Tibial artery (tissue), 4 donors: Measurements from ENCODE around the gene PIGP.

Experiments used
- DNase-seq, 2 donors: peaks; one replicate each; pipeline ENCODE4 v3.0.0-alpha.2; 2019
- H3K27ac ChIP-seq, 2 donors: fragments of 200-600 bp; sonication (generic) in 1 of 2; 1 replicate in 1 of 2; 2 replicates in 1 of 2; pipeline ENCODE4 v1.5.1; 2018 to 2019; ENCODE audit warnings: mild to moderate bottlenecking in 1 of 2
- H3K27me3 ChIP-seq, 2 donors: fragments of 200-600 bp; sonication (generic) in 1 of 2; one replicate each; pipeline versions ENCODE4 v1.5.1 to v1.6.0; 2016 to 2019
- H3K36me3 ChIP-seq, 3 donors: fragments of 200-600 bp; sonication (generic) in 2 of 3; one replicate each; pipeline ENCODE4 v1.5.1; 2016 to 2019; ENCODE audit warnings: mild to moderate bottlenecking in 2 of 3
- H3K4me1 ChIP-seq, 4 donors: fragments of 200-600 bp; sonication (generic) in 2 of 4; 1 replicate in 3 of 4; 2 replicates in 1 of 4; pipeline ENCODE4 v1.5.1; 2016 to 2019
- H3K4me3 ChIP-seq, 2 donors: fragments of 200-600 bp; sonication (generic) in 1 of 2; 1 replicate in 1 of 2; 2 replicates in 1 of 2; pipeline ENCODE4 v1.5.1; 2018 to 2019; ENCODE audit warnings: mild to moderate bottlenecking in 2 of 2
- H3K9me3 ChIP-seq, 3 donors: fragments of 200-600 bp; sonication (generic) in 1 of 3; one replicate each; pipeline ENCODE4 v1.5.1; 2016 to 2019
- intact Hi-C: fragments of 100-400 bp; cut with DNase I; formaldehyde crosslinking; loops from one replicate; pipeline ENCODE4 v1.15.0; 2023; ENCODE audit warnings: low total_unique reads
- TF ChIP-seq, protein P1 (sequence below), 2 experiments: fragments of 200-600 bp in 1 of 2; fragments of 450-650 bp in 1 of 2; IDR thresholded peaks; one replicate each; pipeline ENCODE4 v1.5.1; 2017 to 2019; ENCODE audit warnings: antibody characterized with exemption in 2 of 2, mild to moderate bottlenecking in 1 of 2, moderate library complexity in 1 of 2

Gene PIGP

DNA sequence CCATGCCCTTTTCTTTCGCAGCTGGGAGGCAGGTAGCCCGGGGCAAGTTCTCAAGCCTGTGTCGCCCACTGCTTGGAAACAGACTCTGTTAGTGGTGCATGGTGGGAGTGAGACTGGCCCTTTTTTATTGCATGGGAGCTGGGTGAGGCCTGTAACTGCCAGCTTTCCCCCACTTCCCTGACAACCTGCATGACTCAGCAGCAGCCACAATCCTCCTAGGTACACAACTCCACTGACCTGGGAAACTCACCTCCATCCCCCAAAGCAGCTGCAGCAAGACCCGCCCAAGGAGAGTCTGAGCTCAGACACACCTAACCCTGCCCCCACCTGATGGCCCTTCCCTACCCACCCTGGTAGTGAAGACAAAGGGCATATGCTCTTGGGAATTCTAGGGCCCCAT is 25.8 kb downstream of the PIGP start:
- Histone ChIP-seq H3K27ac (no peak overlapping the region), H3K4me1 (no peaks in the 10 kb centered on the region), H3K36me3 (no peaks in the 10 kb centered on the region), H3K4me3 (no peak overlapping the region), H3K9me3 (no peaks in the 10 kb centered on the region), H3K27me3 (peaks cover 0 to 6% of the 10 kb centered on the region in 2 donors)
- TF ChIP-seq, protein P1, sequence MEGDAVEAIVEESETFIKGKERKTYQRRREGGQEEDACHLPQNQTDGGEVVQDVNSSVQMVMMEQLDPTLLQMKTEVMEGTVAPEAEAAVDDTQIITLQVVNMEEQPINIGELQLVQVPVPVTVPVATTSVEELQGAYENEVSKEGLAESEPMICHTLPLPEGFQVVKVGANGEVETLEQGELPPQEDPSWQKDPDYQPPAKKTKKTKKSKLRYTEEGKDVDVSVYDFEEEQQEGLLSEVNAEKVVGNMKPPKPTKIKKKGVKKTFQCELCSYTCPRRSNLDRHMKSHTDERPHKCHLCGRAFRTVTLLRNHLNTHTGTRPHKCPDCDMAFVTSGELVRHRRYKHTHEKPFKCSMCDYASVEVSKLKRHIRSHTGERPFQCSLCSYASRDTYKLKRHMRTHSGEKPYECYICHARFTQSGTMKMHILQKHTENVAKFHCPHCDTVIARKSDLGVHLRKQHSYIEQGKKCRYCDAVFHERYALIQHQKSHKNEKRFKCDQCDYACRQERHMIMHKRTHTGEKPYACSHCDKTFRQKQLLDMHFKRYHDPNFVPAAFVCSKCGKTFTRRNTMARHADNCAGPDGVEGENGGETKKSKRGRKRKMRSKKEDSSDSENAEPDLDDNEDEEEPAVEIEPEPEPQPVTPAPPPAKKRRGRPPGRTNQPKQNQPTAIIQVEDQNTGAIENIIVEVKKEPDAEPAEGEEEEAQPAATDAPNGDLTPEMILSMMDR (IDR thresholded peaks at IDR 0.05) = no peak
- intact Hi-C loops = no loop called here
- DNase-seq = no peak

DNA sequence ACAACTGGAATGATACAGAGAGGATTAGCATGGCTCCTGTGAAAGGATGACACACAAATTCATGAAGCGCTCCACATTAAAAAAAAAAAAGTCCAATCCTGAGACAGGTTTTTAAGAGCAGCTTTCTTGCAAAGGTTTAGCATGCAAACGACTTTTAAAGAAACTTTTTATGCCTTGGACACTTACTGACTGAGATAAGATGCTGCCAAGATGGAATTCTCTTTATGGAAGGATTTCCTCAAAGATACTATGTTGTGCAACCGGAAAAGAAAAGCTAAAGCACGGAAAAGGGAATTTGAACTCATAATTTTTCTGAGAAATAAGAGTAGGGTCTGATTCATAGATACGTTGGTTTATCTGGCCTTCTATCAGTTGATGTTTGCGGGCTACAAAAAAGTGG is 27.3 kb downstream of the PIGP start:
- no peak for DNase-seq
- Histone ChIP-seq H3K36me3 (no peaks in the 10 kb centered on the region), H3K4me1 (no peaks in the 10 kb centered on the region), H3K27me3 (peaks cover 0 to 6% of the 10 kb centered on the region in 2 donors), H3K4me3 (no peak overlapping the region), H3K9me3 (no peaks in the 10 kb centered on the region), H3K27ac (no peak overlapping the region)
- intact Hi-C loops = no loop called here
- TF ChIP-seq, protein P1 (IDR thresholded peaks at IDR 0.05) = no peak

DNA sequence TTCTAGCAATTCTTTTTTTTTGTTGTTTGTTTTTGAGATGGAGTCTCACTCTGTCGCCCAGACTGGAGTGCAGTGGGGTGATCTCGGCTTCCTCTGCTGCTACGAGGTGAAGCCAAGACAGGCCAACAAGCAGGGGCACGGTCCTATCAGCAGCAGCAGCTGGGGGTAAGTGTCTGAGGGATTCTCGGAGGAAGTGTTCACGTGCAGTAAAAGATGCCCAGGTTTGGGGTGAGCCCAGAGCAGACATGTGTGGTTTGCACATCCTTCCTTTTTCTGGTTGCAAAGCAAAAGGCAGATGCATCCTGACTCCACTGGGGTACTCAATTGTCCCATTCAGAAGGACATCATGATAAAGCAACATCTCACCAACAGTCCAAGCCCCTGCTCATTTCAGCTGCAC is 27.7 kb downstream of the PIGP start:
- Histone ChIP-seq H3K27ac (no peak overlapping the region), H3K9me3 (no peaks in the 10 kb centered on the region), H3K4me1 (no peaks in the 10 kb centered on the region), H3K27me3 (peaks cover 0 to 6% of the 10 kb centered on the region in 2 donors), H3K4me3 (no peak overlapping the region), H3K36me3 (no peaks in the 10 kb centered on the region)
- DNase-seq = no peak
- TF ChIP-seq, protein P1 (IDR thresholded peaks at IDR 0.05) = no peak
- intact Hi-C loops = no loop called here

DNA sequence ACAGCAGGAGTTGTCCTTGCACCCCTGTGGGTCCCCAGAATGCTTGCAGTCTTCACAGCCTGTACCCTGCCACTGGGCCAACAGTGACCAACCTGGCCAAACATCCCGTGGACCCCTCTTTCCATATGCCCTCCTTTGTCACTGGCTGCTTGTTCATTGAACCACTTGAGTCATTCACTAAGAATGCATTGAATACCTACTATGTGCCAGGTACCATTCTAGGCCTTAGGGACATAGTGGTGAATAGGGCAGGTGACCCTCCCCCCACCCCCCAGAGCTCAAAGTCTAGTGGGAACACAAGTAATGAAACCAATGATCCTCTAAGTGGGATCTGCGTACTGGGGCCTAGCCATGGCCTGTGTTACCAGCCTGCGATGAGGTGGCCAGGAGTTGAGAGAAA is 28.2 kb downstream of the PIGP start:
- Histone ChIP-seq H3K27me3 (peaks cover 0 to 6% of the 10 kb centered on the region in 2 donors), H3K9me3 (no peaks in the 10 kb centered on the region), H3K4me1 (no peaks in the 10 kb centered on the region), H3K4me3 (no peak overlapping the region), H3K36me3 (no peaks in the 10 kb centered on the region), H3K27ac (no peak overlapping the region)
- intact Hi-C loops = no loop called here
- TF ChIP-seq, protein P1 (IDR thresholded peaks at IDR 0.05) = no peak
- no peak for DNase-seq

DNA sequence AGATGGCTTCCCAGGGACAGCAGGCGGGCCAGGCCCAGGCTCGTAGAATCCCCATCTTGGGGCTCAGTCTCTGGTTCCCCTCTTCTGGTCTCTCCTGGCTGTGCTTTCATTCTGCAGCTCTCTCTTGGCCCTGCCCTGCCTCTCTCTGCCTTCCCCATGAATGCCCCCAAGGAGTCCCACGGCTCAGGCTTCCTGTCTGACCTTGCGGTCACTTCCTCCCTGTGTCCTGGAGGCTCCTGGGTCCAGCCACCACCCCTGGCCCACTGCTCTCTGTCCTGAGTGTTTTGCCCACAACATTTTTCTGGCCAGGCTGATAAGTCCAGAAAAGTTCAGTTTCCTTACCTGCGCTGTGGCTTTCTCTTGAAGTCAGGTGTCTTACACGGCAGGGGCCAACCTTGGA is 29.1 kb downstream of the PIGP start:
- no peak for DNase-seq
- no peak overlapping the region for H3K4me3 ChIP-seq
- H3K36me3 ChIP-seq = no peaks in the 10 kb centered on the region
- H3K27me3 ChIP-seq = peaks cover 0 to 6% of the 10 kb centered on the region in 2 donors
- intact Hi-C loops = no loop called here
- no peak overlapping the region for H3K27ac ChIP-seq
- H3K9me3 ChIP-seq = no peaks in the 10 kb centered on the region
- TF ChIP-seq, protein P1 (IDR thresholded peaks at IDR 0.05) = no peak
- no peaks in the 10 kb centered on the region for H3K4me1 ChIP-seq

DNA sequence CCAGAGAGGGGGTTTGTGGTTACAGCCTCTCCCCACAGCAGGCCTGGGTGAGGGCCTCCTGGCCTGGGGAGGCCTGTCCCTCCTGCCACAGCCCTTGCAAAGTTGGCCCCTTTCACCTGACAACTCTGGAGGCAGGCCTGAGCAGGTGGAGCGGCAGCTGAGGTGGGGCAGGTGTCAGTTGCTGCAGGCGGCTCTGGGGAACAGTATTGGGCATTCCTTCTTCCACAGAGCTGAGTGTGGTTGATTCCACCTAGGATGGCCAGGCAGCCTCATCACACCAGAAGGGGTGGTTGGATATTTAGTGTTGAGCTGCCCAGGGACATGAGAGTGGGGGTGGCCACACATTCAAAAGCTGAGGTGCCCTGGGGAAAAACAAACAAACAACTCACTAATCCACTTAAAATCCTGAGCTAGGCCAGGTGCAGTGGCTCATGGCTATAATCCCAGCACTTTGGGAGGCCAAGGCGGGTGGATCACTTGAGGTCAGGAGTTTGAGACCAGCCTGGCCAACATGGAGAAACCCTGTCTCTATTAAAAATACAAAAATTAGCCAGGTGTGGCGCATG is 31.1 kb downstream of the PIGP start:
- intact Hi-C loops = no loop called here
- DNase-seq = no peak
- TF ChIP-seq, protein P1 (IDR thresholded peaks at IDR 0.05) = no peak
- H3K36me3 ChIP-seq = no peaks in the 10 kb centered on the region
- H3K4me1 ChIP-seq = no peaks in the 10 kb centered on the region
- peaks cover 0 to 6% of the 10 kb centered on the region in 2 donors for H3K27me3 ChIP-seq
- no peak overlapping the region for H3K4me3 ChIP-seq
- no peaks in the 10 kb centered on the region for H3K9me3 ChIP-seq
- H3K27ac ChIP-seq = no peak overlapping the region
